ENCODE data around the gene SMPD4. TPM values are rescaled to one million over a fixed set of nuclear protein-coding genes. Genes with fewer than 3 reads are reported as not detected.
"Not testable (repeated sequence)": the region's sequence is repeated elsewhere in the genome, so short reads cannot be mapped to it uniquely, and the experiment has no call there.

SMPD4 gene, protein sequence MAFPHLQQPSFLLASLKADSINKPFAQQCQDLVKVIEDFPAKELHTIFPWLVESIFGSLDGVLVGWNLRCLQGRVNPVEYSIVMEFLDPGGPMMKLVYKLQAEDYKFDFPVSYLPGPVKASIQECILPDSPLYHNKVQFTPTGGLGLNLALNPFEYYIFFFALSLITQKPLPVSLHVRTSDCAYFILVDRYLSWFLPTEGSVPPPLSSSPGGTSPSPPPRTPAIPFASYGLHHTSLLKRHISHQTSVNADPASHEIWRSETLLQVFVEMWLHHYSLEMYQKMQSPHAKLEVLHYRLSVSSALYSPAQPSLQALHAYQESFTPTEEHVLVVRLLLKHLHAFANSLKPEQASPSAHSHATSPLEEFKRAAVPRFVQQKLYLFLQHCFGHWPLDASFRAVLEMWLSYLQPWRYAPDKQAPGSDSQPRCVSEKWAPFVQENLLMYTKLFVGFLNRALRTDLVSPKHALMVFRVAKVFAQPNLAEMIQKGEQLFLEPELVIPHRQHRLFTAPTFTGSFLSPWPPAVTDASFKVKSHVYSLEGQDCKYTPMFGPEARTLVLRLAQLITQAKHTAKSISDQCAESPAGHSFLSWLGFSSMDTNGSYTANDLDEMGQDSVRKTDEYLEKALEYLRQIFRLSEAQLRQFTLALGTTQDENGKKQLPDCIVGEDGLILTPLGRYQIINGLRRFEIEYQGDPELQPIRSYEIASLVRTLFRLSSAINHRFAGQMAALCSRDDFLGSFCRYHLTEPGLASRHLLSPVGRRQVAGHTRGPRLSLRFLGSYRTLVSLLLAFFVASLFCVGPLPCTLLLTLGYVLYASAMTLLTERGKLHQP
- 10 to 100 TPM; 83.9 to 88.2 TPM for total RNA-seq

DNA sequence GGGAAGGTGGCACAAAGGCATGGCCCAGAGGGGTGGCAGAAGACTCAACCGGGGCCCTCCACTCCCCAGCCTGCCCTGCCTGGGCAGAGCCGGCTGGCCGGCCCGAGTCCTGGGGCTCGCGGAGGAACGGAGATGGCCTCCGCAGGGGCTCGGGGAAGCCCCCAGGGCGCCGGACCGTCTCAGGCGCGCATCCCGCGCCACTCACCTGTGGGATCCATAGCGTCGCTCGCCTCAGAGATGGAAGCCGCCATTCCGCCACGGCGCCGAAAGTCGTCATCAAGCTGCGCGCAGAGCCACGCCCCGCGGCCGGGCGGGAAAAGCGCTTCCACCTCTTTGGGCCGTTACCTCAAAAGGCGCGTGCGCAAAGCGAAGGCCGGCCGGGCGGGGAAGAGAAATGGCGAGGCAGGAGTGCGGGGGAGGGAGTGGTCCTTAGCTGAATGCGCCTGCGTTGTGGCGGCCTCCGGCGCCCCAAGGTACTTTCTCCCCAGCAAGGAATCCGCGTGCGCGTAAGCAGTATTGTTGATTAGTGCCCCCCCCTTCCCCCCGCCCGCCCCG, at the start of gene SMPD4:
Gene SMPD4, minus strand, starts transcription at position 278 of the 555 bp plus-strand sequence. CDS start 5,010 bp downstream, outside the sequence.
- ATAC-seq (peak; percentile 77), DNase-seq (peak; percentile 97)
- no peaks in the 10 kb centered on the region for H3K27me3 Mint-ChIP-seq (ENCODE audit: low read depth)
- H3K9me3 Mint-ChIP-seq (ENCODE audit: insufficient read depth): no peaks in the 10 kb centered on the region
- H3K27ac Mint-ChIP-seq: peak within 1 kb of the TSS; percentile 98
- peaks cover 34% of the 10 kb centered on the region for H3K4me1 Mint-ChIP-seq (ENCODE audit: low read depth)
- H3K36me3 Mint-ChIP-seq (ENCODE audit: low read depth): peaks cover 21% of the 10 kb centered on the region
- ChIA-PET CTCF (interaction anchor here (0.6 to 2.7 kb wide), 5 partner anchors 72 to 161 kb away, joined by 3 to 17 read pairs (median 4); partner anchors contain the start of gene IMP4), POLR2A (interaction anchor here (0.7 to 2.2 kb wide), 10 partner anchors 10 to 1311 kb away, joined by 3 to 12 read pairs (median 4); partner anchors contain the start of gene IMP4)
- peak within 1 kb of the TSS; percentile 93 for H3K4me3 Mint-ChIP-seq

DNA sequence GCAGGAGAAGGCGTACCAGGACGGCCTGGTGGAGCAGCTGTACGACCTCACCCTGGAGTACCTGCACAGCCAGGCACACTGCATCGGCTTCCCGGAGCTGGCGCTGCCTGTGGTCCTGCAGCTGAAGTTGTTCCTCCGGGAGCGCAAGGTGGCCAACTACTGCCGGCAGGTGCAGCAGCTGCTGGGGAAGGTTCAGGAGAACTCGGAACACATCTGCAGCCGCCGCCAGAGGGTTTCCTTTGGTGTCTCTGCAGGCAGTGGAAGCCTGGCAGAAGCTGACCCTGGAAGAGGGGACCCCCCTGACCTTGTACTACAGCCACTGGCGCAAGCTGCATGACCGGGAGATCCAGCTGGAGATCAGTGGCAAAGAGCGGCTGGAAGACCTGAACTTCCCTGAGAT, 49.5 kb upstream of the SMPD4 start:
- DNase-seq; H3K36me3 Mint-ChIP-seq (ENCODE audit: low read depth); H3K4me3 Mint-ChIP-seq; POLR2A ChIA-PET; H3K27ac Mint-ChIP-seq; H3K4me1 Mint-ChIP-seq (ENCODE audit: low read depth); CTCF ChIA-PET; ATAC-seq; H3K9me3 Mint-ChIP-seq (ENCODE audit: insufficient read depth); H3K27me3 Mint-ChIP-seq (ENCODE audit: low read depth): not testable (repeated sequence)

DNA sequence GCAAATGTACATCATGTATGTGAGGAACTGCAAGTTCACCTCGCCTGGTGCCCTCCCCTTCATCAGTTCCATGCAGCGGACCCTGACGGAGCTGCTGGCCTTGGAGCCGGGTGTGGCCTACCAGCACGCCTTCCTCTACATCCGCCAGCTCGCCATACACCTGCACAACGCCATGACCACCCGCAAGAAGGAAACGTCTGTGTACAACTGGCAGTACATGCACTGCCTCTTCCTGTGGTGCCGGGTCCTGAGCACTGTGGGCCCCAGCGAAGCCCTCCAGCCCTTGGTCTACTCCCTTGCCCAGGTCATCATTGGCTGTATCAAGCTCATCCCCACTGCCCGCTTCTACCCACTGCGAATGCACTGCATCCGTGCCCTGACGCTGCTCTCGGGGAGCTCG, 49.0 kb upstream of the SMPD4 start:
- CTCF ChIA-PET; H3K9me3 Mint-ChIP-seq (ENCODE audit: insufficient read depth); H3K27me3 Mint-ChIP-seq (ENCODE audit: low read depth); POLR2A ChIA-PET; H3K4me1 Mint-ChIP-seq (ENCODE audit: low read depth); DNase-seq; H3K27ac Mint-ChIP-seq; H3K36me3 Mint-ChIP-seq (ENCODE audit: low read depth); H3K4me3 Mint-ChIP-seq; ATAC-seq: not testable (repeated sequence)

DNA sequence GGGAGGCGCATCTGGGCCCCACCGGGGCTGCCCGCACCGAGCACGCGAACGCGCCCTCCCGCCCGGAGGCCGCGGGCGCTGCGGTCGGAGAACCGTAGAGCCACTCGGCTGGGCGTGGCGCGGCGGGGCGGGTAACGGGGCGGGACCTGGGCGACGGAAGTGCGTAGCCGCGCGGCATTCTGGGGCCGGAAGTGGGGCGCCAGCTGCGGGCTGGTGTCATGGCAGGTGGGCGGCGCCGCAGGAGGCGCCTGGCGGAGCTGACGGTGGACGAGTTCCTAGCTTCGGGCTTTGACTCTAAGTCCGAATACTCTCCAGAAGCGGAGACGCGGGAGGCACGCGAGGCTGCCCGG, 47.7 kb upstream of the SMPD4 start:
- H3K4me1 Mint-ChIP-seq (ENCODE audit: low read depth); POLR2A ChIA-PET; ATAC-seq; H3K27me3 Mint-ChIP-seq (ENCODE audit: low read depth); H3K9me3 Mint-ChIP-seq (ENCODE audit: insufficient read depth); H3K4me3 Mint-ChIP-seq; H3K27ac Mint-ChIP-seq; CTCF ChIA-PET; H3K36me3 Mint-ChIP-seq (ENCODE audit: low read depth): not testable (repeated sequence)
- DNase-seq: peak; percentile 25

DNA sequence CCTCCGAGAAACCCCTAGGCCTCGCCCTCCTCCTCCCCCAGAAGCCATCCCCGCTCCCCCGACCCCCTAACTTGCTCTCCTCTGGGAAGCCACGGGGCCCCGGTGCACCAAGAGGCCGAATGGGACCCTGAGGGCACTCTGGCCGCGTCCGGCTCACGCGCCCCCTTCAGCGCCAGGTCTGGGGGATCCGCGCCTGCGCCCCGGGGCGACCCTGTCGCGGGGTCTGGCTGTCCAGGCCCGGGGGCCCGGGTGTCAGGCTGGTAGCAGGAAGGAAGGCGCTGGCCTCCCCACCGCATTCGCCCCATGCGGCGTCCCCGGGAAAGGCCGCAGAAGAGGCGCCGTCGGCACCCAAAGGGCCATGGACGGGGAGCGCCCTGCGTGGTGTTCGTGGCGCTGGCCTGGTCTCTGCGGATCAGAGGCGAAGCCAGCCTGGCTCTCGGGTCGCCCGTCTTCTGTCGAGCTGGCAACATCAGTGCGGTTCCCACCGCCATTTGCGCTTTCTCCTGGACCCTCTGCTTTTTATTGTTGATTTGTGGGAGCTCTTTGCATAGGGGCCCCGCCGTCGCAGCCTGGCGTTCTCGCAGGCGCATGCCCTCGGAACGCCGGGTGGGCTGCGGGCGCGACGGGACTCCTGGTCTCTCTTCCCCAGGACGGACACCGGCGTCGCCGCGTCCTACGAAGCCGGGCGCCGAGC, 47.2 kb upstream of the SMPD4 start:
- H3K9me3 Mint-ChIP-seq (ENCODE audit: insufficient read depth); CTCF ChIA-PET; H3K27me3 Mint-ChIP-seq (ENCODE audit: low read depth); H3K4me1 Mint-ChIP-seq (ENCODE audit: low read depth); POLR2A ChIA-PET; ATAC-seq; H3K36me3 Mint-ChIP-seq (ENCODE audit: low read depth); H3K27ac Mint-ChIP-seq; H3K4me3 Mint-ChIP-seq; DNase-seq: not testable (repeated sequence)

DNA sequence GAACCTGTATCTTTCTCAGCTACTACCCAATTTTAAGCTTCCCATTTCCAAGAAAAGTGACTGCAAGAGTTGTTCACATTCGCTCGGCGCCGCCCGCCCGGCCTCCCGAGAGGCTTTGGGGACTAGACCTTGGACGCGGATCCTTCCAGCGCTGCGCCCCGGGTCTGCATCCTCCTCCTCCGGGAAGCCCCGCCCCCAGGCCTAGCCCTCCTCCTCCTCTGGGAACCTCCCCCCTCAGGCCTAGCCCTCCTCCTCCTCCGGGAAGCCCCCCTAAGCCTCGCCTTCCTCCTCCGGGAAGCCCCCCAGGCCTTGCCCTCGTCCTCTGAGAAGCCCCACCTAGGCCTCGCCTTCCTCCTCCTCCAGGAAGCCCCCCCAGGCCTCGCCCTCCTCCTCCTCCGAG, 46.6 kb upstream of the SMPD4 start:
- H3K4me3 Mint-ChIP-seq; H3K27me3 Mint-ChIP-seq (ENCODE audit: low read depth); POLR2A ChIA-PET; DNase-seq; H3K9me3 Mint-ChIP-seq (ENCODE audit: insufficient read depth); CTCF ChIA-PET; H3K4me1 Mint-ChIP-seq (ENCODE audit: low read depth); H3K36me3 Mint-ChIP-seq (ENCODE audit: low read depth); ATAC-seq; H3K27ac Mint-ChIP-seq: not testable (repeated sequence)

DNA sequence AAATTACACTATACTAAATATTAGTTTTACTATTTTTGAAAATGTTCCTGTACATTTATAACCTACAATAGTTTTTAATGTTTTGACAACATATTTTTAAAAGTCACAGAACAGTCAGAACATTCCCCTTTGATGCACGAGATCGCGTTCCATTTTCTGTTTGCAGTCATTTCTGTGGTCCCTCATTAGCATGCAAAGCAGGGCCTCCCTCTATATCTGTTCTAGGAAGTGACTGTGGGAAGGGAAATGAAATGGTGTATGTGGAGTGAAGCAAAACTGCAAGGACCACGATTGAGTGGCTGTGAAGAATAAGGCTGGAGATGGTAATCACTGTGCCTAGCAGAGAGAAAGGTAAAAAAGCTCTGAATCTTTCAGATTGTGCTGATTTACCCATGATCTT, 41.1 kb upstream of the SMPD4 start:
- H3K27me3 Mint-ChIP-seq (ENCODE audit: low read depth); DNase-seq; H3K9me3 Mint-ChIP-seq (ENCODE audit: insufficient read depth); POLR2A ChIA-PET; H3K4me1 Mint-ChIP-seq (ENCODE audit: low read depth); ATAC-seq; H3K36me3 Mint-ChIP-seq (ENCODE audit: low read depth); CTCF ChIA-PET; H3K4me3 Mint-ChIP-seq; H3K27ac Mint-ChIP-seq: not testable (repeated sequence)

DNA sequence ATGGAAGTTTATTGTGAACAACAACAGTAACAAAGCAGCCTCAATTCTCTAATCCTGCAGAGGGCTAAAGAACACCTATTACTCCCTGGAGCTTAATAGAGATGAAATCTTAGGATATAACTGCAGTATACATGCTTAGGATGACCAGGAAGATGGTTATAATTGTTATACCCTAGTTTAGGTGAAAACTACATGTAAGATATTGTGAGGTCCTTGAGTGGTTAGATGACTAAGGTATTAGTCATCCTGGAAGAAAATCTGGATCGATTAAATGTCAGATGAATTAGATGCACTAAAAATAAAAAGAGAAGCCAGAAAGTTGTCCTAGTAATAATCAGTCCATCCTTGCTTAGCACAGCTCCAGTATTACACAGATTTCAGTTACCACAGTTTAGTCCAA, 39.1 kb upstream of the SMPD4 start:
- H3K4me1 Mint-ChIP-seq (ENCODE audit: low read depth); ATAC-seq; DNase-seq; H3K36me3 Mint-ChIP-seq (ENCODE audit: low read depth); H3K9me3 Mint-ChIP-seq (ENCODE audit: insufficient read depth); CTCF ChIA-PET; H3K4me3 Mint-ChIP-seq; POLR2A ChIA-PET; H3K27ac Mint-ChIP-seq: not testable (repeated sequence)
- peaks cover 12% of the 10 kb centered on the region for H3K27me3 Mint-ChIP-seq (ENCODE audit: low read depth)

DNA sequence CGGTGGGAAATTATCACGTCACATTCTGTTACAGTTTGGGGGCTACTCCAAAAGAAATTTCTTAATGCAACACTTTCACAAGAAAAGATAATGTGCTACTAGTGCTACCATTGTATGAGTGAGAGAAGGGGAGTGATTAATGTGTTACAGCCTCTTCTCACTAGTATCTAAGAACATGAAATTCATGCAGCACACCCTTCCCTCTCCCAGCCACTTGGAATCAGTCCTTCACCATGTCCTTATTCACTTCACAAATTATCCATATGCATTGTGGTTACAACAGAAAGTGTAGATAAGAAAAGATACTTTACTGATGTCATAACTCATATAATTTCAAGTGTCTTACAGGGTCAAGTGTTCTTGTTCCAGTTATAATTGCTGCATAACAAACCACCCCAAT, 37.7 kb upstream of the SMPD4 start:
- DNase-seq; CTCF ChIA-PET; H3K4me1 Mint-ChIP-seq (ENCODE audit: low read depth); H3K27ac Mint-ChIP-seq; POLR2A ChIA-PET; ATAC-seq; H3K9me3 Mint-ChIP-seq (ENCODE audit: insufficient read depth); H3K4me3 Mint-ChIP-seq; H3K36me3 Mint-ChIP-seq (ENCODE audit: low read depth): not testable (repeated sequence)
- H3K27me3 Mint-ChIP-seq (ENCODE audit: low read depth): peaks cover 16% of the 10 kb centered on the region

DNA sequence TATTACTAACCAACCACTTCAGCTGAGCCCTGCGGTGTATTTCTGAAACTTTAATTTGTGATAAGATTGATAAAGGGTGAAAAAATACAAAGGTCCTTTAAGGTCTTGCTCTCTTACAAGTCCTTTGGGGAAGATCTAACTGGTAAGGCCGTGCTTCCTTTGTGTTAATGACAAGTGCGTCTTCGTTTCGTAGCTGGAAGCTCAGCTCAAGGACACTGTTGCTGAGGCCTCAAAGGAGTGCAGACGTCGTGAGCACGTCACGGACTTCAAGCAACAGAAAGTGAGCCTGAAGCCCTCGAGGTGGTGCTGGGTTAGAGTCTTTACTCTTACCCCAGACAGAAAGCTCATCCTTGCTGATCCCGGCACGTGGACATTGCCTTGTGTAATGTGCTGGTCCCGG, 25.6 kb upstream of the SMPD4 start:
- H3K9me3 Mint-ChIP-seq (ENCODE audit: insufficient read depth); H3K4me3 Mint-ChIP-seq; H3K27ac Mint-ChIP-seq; DNase-seq; H3K36me3 Mint-ChIP-seq (ENCODE audit: low read depth); H3K27me3 Mint-ChIP-seq (ENCODE audit: low read depth); H3K4me1 Mint-ChIP-seq (ENCODE audit: low read depth); CTCF ChIA-PET; ATAC-seq; POLR2A ChIA-PET: not testable (repeated sequence)

DNA sequence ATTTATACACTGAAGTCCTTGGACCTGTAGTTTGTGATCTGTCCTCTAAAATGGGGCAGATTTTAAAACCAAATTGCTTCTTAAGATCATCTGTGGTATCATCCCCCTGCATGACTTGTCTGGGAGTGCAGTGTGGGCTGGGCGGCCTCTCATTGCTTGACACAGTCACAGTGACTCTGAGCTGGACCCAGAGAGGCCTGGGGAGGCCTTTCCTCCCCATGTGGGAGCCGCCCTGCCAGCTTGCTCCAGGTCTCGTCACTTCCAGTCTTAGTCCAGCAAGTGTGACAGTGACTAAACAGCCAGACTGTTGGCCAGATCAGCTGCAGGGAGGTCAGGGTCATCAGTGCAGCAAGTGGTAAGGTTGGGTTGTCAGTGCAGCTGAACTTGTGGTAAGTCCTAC, 21.7 kb upstream of the SMPD4 start:
- H3K9me3 Mint-ChIP-seq (ENCODE audit: insufficient read depth); H3K36me3 Mint-ChIP-seq (ENCODE audit: low read depth); H3K4me1 Mint-ChIP-seq (ENCODE audit: low read depth); POLR2A ChIA-PET; ATAC-seq; H3K27me3 Mint-ChIP-seq (ENCODE audit: low read depth); CTCF ChIA-PET; H3K4me3 Mint-ChIP-seq; H3K27ac Mint-ChIP-seq; DNase-seq: not testable (repeated sequence)

DNA sequence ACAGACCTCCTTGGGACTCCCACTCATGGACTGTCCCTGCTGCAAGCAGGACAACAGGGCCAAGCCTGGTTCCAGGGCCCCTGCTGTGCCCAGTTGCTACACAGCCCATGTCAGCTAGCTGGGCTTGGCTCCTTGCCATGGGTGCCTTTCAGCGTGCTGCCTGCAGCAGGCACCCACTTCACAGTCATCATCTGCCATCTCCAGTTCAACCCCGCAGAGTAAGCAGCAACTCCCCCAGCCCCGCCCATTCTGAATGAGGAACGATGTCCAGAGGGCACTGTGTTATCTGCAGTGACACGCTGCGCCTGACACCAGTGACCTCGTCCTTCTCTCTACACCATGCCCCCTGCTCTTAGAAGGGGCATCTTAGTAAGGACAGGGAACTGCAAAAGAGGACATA, 21.1 kb upstream of the SMPD4 start:
- CTCF ChIA-PET; H3K9me3 Mint-ChIP-seq (ENCODE audit: insufficient read depth); DNase-seq; H3K27ac Mint-ChIP-seq; H3K4me3 Mint-ChIP-seq; H3K36me3 Mint-ChIP-seq (ENCODE audit: low read depth); H3K4me1 Mint-ChIP-seq (ENCODE audit: low read depth); POLR2A ChIA-PET; ATAC-seq; H3K27me3 Mint-ChIP-seq (ENCODE audit: low read depth): not testable (repeated sequence)
